Activated CD4-positive, CD25-positive, alpha-beta regulatory T cell treated with anti-CD3 and anti-CD28 coated beads, Interleukin-2, amount 50 U/mL, for 16 hours (primary cell): Measurements from ENCODE around the gene SLC25A11.

Source experiments
- DNase-seq: peaks from one replicate; pipeline ENCODE4 v3.0.0-alpha.2; 2020; ENCODE audit warnings: low read depth, low spot score

Gene SLC25A11, protein sequence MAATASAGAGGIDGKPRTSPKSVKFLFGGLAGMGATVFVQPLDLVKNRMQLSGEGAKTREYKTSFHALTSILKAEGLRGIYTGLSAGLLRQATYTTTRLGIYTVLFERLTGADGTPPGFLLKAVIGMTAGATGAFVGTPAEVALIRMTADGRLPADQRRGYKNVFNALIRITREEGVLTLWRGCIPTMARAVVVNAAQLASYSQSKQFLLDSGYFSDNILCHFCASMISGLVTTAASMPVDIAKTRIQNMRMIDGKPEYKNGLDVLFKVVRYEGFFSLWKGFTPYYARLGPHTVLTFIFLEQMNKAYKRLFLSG

DNA sequence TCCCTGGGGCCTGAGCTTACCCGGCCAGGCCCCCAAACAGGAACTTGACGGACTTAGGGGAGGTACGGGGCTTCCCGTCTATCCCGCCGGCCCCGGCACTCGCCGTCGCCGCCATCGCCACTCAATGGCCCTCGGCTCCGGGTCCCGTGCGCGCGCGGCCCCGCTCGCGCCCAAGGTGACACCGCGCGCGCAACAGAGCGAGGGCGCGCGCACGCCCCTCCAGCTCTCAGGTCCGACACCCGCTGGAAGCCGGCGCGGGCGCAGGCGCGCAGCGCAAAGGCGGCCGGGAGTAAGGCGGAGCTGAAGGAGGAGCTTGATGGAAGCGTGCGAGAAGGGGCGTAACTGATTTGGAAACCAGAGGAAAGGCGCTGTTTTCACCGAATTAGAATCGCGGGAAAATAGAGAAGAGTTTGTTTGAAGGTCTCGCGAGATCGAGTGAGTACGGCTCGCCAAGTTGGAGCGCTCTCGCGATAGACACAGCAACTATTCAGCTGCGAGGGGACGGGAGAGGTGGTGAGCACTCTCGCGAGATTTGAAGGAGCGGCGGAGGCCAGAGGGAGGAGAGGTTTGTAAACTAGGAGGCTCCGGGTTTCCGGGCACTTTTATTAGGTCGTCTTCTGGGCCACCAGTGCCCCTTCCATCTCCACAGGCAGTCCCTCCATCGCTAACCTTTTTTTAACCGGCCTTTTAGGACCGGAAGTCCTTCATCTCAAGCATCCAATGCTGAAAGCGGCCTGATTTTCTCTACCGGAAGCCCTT is at the start of gene SLC25A11, which contains the start of gene RNF167:
TSS of gene SLC25A11 (minus strand) at position 251 of the 759 bp plus-strand sequence. CDS start at position 115, 136 bp downstream.
TSS of gene RNF167 (plus strand) at position 473 of the 759 bp plus-strand sequence. CDS start 642 bp downstream, outside the sequence.
- peak; percentile 91 for DNase-seq

DNA sequence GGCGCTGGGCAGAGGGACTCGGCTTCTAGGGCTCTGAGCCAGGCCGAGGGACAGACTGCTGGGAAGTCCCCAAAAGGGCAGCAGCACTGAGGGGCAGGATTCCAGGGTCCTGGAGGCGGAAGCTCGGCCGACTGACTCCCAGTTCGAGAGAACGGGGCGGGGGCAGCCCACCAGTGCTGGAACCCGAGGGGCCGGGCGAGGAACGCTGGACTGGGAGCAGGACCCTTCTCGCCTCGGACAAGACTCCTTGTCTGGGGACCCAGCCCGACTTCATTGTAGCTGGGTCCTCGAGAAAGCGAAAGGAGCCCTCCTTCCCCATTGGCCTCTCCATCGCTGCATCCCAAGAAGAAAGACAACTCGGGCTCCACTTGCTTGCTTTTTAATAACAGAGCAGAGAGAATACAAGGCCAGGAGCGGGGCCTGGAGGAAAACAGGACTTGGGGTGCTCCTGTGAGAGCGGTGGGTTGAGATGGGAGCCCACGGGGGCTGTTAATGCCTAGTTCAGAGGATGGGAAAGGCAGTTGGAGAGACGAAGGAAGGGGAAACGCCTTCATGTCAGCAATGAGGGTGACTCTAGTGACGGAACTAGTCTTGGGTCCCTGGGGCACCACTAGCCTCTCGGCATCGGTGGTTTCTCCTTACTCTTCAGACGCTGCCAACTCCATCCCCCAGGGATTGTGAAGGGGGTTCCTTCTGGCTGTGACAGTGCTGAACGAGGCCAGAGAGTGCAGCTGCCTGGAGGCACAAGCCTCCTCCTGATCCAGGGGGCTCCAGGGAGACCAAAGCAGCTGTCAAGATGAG is 48.1 kb upstream of the SLC25A11 start:
- DNase-seq: no peak

DNA sequence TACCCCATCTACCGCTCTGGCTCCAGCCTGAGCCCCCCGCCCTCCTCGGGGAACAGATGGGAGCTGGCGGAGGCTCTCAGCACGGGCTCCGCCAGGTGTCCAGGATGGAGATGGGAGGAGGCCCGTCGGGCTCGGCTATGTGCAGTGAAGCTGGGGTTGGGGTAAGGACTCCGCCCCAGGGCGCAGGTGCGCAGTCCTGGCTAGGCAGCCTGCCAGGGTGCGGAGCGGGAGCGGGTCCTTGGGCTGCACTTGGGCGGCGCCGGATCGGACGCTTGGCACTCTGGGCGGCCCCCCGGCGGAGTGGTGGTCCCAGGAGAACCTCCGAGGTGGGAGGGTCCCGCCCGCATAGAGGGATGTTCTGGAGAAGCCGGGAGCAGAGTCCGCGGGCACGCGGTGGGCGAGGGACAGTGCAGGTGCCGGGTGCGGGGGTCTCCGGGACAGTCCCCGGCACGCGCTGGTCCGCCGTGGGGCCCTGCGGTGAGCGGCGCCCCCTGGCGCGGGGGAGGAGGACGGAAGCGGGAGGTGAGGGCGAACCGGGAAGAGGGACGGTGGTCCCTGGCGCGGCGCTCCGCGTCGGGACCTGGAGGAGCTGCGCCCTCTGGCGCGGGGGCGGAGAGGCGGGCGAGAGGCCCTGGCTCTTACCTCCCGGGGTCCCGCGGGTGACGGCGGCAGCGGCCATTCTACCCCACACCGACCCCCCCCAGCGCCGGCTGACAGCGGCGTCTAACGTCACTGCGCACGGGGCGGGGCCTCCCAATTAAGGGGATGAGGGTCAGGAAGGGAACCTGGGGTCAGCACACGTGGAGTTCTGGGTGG is 47.3 kb upstream of the SLC25A11 start, which contains the start of gene CAMTA2:
TSS of gene CAMTA2 (minus strand) at position 725 of the 816 bp plus-strand sequence. CDS start 1,453 bp downstream, outside the sequence.
- DNase-seq: peak; percentile 77

DNA sequence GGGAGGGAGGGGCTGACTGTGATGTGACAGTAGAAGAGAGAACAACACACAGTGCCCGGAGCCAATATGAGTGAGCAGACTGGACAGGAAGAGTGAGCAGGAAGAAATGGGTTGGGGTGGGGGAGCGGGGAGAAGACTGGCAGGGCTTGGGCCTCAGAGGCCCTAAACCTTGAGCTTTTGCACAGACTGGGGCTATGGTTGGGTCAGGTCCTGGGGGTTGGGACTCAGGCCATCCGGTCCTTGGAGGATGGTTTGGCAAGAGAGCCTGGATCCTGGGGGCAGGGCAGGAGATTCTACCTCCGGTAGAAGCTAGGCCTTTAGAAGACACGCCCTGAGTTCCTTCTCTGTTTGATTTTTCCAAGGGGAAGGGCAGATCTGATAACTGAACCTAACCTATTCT is 46.6 kb upstream of the SLC25A11 start:
- DNase-seq: no peak

DNA sequence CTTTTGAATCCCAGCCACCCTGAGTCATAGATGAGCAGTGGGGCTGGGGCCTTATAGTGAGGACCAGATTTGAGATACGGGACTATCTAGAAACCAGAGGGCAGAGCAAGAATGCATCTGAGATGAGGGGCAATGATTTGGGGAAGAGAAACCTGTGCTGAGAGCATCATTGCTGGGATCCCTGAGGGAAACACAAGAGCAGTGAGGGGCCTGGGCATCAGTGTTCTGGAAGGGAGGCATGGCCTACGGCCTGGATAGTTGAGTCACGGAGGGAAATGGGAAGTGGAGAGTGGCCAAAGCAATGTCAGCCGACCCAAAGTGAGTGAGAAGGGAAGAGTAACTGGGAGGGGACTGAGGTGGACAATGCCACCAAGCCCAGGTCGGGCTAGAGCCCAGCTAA is 42.5 kb upstream of the SLC25A11 start:
- no peak for DNase-seq

DNA sequence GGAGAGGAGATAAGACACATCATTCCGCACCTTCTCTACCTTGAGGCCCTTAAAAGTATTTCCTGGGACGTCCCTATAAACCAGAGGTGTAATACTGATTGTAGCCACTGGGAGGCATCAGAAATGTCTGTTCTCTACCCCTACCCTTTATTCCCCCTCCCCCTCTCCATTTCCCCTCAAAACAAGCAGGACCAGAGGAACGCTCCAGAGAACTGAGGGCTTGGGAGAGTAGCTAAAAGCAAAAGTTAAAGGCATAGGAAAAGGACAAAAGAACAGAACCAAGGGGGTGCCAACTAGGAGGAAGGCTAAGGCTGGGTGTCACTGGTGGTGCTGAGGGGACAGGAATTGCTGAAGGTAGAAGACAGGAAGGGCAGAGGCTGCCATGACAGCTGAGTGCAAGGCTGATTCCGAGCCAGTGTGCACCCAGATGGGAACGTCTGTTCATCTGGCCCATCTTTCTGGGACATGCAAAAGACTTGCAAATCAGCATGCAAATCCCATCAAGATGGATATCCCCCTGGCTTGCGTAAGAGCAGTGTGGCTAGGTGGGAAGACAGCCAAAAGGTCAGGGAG is 40.9 kb upstream of the SLC25A11 start:
- no peak for DNase-seq

DNA sequence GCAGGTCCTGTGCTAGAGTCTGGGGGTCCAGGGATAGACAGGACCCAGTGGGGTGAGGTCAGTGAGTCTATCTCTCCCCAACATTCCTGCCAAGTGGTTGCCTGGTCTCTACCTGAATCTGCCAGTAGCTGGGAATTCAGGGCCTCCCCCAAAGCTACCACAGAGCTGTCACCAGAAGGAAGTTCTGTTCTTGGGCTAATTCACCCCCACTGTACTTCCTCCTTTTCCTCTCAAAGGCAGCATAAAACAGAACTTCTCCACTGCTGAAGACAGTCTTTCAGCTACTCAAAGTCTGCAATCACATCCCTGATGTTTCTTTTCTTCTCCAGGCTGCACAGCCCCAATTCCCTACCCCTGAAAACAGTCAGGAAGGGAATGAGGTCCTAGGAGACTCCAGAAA is 38.9 kb upstream of the SLC25A11 start:
- no peak for DNase-seq

DNA sequence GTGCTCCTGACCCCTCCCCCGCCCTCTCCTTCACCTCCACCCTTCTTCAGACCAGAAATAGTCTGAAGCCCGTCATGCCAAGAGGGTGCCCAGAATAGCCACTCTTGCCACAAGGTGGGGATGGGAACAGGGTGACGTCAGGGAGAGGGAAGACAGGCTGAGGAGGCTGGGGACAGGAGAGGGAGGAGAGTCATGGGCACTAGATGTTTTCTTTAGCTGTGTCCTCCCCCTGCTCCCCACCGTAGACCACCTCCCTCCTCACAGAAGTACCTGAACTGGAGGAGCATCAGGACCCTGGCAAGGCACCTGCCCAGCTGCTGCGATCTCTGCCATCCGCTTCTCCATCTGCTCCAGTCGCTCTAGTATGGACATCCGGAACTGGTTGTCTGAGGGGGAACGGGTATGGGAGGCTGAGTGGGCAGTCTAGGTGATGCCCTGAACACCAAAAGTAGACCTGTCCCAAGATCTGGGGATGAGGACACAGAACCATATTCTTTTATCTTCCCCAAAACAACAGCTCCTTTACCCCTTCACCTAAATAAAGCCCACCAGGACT is 34.3 kb upstream of the SLC25A11 start:
- no peak for DNase-seq

DNA sequence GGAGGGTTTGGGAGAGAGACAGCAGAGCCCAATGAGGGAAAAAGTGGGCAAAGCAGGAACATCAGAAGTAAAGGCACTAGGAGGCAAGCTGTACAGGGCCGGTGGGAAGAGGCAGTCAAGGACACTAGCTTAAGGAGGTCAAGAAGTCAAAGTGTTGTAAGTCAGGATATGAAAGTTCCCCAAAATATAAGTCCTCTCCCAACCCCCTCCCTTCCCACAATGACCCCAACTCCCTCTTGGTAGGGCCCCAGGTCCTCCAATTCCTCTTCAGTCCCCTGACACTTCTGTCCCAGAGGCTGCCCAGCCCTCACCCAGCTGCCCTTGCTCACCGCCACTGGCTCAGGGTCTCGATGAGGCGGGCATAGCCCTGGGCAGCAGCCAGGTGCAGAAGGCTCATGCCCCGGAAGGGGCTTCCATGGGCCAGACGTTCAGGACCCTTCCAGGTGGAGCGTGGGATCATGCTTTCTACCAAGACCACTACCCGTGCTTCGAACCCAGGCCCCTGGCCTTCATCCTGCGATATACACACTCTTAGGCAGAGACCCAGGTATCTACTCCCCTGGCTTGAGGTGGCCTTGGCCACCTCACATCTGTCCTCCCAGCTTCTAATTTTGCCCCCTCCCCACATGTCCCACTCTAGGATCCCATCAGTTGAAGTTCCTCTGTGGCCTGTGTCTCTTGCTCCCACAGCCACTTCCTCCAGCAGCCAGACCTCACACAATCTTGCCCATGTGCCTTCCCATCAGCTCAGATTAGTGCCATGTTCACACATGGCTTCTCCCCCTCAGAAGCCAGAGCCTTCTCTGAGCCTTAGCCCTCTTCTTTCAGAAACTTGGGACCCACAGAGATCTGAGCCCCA is 33.6 kb upstream of the SLC25A11 start:
- DNase-seq: no peak

DNA sequence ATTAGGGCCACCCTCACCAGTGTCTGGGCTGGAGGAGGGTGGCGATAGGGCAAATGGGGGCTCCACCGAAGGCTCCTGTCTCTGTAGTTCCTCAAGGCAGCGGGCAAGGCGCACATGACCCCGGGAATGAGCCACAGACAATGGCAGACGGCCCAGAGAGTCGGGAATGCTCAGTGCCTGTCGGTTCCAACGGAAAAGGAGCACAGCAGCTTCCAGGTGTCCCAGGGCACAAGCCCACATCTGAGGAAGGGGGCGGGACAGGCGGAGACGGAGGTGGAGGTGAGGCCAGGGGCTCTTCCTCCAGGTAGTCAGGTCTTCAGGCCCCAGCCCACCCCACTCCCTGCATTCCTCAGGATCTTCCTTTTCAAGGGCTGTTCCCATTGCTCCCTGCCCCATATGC is 32.9 kb upstream of the SLC25A11 start:
- DNase-seq: no peak

DNA sequence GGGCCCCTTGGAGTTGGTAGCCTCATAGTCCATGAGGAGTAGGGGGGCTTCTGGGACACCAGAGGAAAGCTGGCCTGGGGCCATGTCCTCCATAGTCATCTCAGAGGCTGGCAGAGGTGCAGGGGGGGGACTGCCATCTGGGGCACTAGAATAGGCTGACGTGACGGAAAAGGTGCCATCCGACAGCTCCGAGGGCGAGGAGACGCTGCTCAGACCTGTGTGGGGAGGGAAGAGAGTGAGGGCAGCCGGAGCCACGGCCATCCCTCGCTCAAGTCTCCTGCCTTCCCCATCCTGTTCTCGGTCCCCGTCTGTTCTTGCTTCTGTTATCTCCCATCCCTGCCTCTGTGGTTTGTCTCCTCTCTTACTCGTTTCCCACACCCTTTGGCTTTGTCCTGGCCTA is 32.5 kb upstream of the SLC25A11 start:
- no peak for DNase-seq

DNA sequence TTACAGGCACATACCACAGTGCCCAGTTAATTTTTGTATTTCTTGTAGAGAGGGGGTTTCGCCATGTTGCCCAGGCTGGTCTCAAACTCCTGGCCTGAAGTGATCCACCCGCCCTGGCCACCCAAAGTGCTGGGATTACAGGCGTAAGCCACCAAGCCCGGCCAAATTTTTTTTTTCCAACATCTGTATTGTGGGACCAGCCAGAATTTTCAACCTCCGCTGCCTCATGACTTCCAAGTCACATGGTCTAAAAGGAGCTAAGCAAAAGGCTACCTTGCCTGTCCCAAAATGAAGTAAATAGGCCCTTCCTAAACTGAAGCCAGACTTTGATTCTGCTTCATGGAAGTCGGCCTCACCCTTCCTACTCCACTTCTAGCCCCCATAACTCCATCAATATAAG is 32.0 kb upstream of the SLC25A11 start:
- DNase-seq: no peak

DNA sequence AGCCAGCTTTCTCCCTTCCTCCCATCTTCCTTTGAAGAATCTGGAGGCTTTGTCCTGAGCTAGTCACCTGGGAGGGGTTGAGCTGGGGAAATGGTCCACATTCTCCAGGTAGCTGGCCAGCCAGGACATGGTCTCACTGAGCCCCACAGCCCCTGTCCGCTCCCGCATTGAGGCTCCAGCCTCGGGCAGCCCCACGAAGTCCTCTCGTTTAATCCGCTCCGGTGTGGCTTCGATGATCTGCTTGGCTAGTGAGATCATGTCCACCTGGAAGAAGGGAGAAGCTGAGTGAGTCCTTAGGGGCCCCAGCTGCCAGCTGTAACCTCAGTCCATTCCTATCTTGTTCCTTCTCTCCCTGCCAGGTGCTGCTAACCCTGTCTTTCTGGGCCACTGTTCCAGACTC is 30.4 kb upstream of the SLC25A11 start:
- no peak for DNase-seq

DNA sequence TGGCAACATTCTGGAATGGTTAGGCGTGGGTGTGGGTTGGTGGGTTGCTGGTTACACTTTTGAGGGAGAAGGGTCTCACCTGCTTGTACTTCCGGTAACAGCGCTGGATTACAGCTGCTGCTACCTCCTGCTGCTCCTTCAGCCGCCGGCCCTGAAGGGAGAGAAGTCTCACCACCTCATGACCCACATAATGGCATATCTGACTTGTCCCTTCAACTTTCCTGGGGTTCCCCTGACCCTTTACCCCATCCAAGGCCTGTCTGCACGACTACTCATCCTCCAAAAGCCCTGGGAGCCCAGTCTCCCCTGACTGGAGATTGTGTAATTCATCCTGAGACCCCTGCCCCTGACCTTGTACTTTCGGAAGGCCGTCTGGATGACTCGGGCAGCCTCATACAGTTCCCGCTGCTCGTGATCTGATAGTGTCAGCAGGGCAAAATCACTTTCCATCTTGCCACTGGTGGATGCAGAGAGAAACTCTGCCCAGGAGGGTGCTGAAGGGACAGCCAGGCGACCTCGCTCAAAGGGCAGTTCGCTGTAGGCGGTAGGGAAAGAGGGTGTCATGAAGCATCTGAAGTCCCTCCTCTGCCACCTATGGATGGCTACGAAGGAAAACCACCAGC is 29.8 kb upstream of the SLC25A11 start:
- DNase-seq: no peak

DNA sequence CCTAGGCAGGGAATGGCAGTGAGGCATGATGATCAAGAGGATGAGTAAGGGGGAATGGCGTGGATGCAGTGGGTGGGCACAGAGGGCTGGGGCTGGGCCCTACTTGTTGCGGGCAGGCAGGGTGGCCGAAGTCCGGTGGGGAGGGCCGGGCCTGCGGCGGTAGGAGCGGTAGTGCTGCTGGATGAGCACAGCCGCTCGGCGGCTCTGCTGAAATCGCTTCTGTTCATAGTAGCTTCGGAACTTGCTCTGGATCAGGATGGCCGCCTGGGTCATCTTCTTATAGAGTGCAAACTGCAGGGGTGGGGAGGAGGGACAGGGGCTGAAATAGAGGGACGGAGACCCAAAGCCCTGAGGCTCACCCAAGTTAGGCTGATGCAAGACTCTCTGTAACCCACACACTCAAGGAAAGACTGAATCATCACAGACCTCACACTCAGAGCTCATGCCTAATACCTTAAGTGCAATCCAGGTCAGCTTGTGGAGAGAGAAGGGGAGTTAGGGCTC is 29.3 kb upstream of the SLC25A11 start:
- no peak for DNase-seq

DNA sequence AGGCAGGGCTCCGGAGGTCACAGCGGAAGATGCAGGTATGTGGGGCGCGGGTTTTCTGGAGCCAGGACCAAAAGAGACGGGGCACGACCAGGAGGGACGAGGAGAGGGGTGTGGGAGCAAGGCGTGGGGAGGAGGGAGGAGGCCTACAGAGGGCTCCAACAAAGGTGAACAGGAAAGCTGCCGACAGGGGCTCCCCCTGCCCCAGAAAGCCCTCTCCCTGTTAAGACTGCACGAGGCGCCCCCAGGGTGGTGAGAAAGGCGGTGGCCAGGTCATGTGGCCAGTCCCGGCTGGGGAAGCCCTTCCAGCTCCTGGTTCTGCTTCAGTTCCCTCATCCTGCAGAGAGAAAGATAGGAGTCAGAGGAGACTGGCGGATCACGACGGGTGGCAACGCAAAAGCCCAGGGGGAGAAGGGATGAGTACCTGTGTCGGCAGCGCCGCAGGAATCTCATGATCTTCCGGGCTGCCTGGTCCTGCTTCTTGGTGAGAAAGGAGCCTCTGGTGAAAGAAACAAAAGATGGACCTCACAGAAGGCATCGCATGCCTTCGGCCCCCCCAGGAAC is 28.7 kb upstream of the SLC25A11 start:
- DNase-seq: no peak

DNA sequence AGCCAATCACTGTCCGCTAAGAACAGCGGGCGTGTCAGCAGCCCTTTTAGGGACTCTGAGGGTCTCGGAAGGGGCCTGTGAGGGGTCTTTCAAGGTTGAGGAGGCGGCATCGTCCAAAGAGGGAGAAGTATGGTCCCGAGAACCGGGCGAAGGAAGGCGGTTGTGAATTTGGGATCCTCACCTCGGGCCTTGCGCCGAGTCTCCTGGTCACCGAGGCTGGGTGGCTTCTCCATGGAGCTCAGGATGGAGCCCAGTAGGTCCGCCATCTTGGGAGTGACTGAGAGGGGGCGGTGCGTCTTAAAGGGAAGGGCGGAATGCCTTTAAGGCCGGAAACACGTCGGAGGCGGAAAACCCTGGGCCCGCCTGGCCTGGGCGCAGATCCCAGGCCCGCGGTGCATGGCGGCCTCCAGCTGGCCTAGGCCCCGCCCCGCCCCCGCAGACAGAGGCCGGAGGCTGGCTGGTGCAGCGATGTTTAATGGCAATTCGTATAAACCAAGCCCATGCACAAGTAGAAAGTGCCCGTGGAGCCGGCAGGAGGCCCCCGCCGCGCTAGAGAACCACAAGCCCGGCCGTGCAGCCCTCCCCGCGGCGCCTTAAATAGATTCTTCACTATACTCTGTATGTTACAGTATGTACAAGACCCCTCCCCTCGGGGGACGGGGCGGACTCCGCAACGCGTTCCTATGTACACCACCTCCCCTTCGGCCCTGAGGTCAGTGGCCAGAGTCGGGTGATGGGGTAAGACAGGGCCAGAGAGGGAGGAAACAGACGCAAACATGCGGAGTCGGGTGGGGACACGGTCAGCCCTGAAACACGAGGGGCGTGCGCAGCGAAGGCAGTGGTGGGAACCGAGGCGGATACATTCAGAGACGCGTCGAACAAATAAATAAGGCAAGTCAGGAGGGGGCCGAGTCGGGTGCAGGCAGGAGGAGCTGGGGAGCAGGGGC is 28.0 kb upstream of the SLC25A11 start, which contains the start of gene SPAG7:
TSS of gene SPAG7 (minus strand) at position 279 of the 947 bp plus-strand sequence. CDS start at position 266, 13 bp downstream.
- peak; percentile 87 for DNase-seq
